CD4-positive, alpha-beta T cell treated with Interleukin-10 for 1 hour (primary cell): ENCODE data around the gene OR4F15.

Source experiments
- DNase-seq: peaks from one replicate; pipeline ENCODE4 v3.0.0-alpha.2; 2020

The OR4F15 gene

DNA sequence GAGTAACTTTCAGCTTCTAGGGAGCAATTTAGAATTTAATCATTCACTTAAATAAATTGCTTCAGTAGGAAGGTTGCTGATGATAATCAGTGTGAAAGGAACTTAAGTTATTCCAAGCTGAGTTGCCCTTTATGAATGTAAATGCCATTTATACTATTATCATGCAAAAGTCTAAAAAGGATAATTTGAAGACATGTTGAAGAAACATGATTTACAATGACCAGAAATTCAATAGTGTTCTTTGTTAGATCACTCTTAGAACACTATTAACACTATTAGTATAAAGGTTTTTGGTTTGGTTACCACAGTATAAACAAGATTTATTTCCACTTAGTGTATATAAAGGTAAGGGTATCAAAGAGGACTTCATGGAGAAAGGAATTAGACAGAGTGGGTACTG is 7.1 kb upstream of the OR4F15 start:
- DNase-seq = no peak

DNA sequence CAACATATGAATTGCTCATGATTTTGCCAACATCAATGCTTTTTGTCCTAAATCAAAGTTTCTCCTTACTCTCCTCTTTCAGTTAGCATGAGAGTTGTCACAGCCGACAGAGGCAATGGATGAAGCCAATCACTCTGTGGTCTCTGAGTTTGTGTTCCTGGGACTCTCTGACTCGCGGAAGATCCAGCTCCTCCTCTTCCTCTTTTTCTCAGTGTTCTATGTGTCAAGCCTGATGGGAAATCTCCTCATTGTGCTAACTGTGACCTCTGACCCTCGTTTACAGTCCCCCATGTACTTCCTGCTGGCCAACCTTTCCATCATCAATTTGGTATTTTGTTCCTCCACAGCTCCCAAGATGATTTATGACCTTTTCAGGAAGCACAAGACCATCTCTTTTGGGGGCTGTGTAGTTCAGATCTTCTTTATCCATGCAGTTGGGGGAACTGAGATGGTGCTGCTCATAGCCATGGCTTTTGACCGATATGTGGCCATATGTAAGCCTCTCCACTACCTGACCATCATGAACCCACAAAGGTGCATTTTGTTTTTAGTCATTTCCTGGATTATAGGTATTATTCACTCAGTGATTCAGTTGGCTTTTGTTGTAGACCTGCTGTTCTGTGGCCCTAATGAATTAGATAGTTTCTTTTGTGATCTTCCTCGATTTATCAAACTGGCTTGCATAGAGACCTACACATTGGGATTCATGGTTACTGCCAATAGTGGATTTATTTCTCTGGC is 6.2 kb upstream of the OR4F15 start:
- no peak for DNase-seq

DNA sequence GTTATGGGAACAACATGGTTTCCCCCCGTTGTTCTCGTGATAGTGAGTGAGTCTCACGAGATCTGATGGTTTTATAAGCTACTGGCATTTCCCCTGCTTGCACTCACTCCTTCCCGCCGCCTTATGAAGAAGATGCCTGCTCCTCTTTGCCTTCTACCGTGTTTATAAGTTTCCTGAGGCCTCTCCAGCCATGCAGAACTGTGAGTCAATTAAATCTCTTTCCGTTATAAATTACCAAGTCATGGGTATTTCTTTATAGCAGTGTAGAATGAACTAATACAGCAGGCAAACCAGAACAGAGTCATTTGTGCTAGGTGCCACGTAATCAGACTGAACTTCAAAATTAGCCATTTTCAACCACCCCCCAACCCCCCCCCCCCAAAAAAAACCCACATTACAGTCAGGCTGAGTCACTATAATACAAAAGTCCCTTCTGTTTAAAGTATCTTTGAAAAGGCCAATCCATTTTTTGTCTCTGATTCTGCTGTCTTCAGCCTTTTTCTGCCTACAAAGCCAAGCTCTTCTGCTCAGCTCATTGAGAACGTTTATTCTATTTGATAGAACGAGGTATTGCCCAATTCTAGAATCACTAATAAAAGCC is 4.6 kb upstream of the OR4F15 start:
- no peak for DNase-seq

DNA sequence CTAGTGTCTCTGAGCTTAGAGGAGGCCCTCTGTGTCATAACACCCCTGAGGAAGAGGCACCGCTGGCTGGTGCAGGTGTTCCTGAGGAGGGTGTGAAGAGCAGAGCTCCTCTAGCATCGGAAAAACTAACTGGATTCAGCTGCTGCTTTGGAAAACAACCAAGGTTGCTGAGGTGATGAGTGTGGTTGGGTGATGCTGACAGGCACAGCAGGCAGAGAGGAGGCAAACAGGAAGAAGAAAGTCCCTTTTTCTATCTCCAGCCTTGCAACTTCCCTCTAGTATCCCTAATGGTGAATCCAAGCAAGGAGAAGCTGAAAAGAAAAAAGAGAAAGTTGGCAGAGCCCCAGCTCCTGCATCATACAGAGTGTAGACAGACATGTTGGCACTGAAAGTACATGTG is 3.8 kb upstream of the OR4F15 start:
- DNase-seq = no peak

DNA sequence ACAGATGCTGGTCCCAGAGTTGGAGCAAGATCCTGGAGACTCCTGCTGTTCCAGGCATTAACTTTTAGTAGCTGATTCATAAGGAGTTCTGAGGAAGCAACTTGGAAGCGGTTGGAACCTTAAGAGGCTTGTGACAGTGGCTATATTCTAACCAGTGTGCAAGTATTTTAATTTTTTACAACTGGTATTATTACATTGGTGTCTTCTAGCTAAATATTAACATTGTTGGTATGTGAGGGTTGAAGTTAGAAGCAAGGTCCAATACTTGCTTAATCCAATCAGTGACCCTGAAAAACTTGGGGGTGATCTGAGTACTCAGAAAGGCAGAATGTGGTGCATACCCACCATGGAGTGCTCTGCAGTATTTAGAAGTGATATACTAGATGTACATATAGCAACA is 1.5 kb upstream of the OR4F15 start:
- no peak for DNase-seq

DNA sequence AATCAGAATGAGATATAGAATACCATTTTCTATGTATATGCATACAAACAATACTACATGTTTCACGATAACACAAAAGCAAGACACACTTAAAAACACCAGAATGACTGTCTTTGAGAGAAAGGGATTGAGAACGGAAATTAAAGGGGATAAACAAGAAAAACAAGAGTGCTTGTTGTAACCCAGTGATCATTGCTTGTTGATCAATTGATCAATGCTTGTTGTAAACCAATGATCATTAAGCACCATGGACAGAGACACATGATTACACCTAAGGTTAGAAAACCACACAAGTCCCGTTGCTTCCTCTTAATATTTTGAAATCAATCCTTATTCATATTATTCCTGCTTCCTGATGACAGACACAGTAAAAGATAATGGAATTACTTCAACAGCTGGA is 1.1 kb upstream of the OR4F15 start:
- DNase-seq = no peak

DNA sequence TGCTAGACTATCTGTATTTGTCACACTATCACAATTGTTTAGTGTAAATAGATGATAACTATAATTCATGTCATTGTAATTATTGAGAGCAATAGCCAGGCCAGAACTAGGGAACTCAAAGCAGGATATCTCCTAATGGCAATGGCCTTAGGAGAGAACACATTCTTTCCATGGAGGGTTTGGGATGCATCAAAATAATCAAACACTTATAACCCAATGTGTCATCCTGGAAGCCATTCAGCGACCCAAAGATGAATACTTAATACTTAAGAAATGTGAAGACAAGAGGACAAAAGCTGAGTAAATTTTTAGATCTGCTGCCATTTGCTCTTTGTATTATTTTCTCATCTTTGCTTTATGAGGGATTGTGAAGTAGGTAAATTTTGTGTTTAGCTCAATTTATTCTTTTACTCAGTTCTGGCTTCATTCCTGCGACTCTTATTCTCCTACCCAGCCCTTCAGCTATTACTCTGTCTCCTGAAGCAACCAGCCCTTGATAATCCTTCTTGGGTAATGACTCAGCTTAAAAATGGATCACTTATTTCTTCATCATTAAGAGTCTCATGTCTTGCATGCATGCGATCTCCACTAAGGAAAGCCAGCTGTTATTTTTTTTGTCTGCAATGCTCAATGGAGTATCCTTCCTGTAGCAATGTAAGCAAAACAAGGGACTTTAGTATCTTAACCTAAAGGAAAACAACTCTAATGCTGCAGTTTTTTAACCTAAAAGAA is 2.0 kb downstream of the OR4F15 start:
- no peak for DNase-seq

DNA sequence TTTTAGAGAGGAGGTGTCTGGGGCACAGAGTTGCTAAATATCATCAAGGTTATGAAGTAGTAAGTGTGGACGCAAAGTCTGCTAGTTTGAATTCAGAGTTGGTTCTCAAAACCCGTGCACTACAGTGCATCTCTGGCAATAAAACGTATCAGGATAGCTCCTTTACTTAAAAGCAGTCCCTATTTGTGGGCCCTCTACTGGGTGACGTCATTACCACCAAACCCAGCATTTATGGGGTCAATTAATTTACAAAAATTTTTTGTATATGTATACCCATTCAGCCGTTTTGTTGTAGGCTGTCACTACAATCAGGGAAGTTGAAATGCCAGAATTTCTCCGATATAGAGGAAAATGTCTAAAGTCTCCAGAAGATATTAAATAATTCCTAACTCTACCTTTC is 8.8 kb downstream of the OR4F15 start:
- DNase-seq = no peak

DNA sequence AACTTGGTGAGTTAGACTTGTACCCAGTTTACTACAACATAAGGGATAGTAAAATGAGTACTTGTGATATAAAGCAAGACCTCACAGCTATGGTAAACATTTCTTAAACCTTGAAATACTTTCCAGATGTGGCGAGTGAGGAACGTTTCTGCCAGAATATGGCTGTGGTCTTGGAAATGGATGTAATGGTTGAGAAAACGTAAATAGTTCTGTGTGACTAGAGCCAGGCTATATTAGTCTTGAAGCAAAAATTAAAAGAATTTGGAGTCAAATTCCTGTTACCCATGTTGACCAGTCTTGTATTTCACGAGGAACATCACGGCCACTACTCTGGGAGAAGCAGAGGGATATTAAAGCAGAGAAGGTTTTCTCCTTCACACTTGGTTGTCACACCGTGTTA is 15.3 kb downstream of the OR4F15 start:
- DNase-seq = no peak

DNA sequence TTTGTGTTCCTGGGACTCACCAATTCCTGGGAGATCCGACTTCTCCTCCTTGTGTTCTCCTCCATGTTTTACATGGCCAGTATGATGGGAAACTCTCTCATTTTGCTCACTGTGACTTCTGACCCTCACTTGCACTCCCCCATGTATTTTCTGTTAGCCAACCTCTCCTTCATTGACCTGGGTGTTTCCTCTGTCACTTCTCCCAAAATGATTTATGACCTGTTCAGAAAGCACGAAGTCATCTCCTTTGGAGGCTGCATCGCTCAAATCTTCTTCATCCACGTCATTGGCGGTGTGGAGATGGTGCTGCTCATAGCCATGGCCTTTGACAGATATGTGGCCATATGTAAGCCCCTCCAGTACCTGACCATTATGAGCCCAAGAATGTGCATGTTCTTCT is 16.8 kb downstream of the OR4F15 start:
- DNase-seq = no peak

DNA sequence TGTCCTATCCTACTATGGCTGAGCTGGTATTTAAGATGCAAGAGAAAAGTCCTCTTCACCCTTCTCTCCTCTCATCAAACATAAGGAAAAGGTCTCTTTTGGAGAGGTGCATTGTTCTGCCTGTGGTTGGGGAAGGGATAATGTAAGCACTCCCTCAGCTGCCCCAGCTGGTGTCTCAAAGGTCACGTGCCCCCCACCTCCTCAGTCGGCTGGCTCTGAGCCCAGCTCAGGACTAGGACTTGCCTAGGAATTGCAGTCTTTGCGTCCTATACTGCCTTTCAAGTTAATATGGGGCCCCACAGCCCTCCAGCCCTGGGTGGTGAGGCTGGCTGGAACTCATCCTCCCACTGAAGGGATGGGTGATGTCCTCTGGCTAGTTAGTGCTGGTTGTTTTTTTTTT is 29.7 kb downstream of the OR4F15 start:
- no peak for DNase-seq

DNA sequence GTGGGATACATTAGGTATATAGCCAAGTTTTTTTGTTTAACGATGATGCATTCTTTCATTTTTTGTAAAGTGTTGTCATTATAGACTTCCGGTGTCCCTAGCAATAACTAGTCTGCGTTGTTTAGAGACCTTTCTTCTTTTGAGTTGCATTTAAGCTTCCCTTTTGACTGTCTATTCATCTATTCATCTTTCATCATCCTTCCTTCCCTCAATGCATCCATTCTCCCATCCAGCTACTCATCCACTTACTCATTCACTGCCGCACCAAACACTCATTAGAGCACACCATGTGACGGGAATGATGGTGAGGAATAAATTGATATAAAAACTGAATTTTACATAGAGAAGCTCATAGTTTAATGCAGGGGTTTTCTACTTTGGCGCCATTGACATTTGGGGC is 32.9 kb downstream of the OR4F15 start:
- no peak for DNase-seq

DNA sequence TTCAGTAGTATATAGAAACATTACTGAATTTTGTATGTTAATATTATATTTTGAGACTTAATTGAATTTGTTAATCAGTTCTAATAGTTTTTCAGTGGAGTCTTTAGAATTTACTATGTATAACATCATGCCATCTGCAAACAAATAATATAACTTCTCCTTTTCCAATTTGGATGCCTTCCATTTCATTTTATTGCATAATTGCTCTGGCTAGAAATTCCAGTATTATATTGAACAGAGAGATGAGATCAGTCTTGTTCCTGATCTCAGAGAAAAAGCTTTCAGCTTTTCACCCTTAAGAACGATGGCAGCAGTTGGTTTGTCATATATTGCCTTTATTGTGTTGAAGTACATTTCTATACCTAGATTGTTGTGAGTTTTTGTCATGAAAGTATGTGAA is 40.4 kb downstream of the OR4F15 start:
- no peak for DNase-seq
